ENCODE data around the gene SNX2. TPM values are rescaled to one million over a fixed set of nuclear protein-coding genes. Genes with fewer than 3 reads are reported as not detected.
"Not testable (repeated sequence)": the region's sequence is repeated elsewhere in the genome, so short reads cannot be mapped to it uniquely, and the experiment has no call there.

SNX2 gene
- total RNA-seq, 6 experiments from 2014 or later: 26.7 to 42.0 (median 34.2) TPM

GRCh38 chr5:122847687-122848081, 72.8 kb downstream of the SNX2 start:
- ATAC-seq (no peak), DNase-seq (no peak)
- Histone ChIP-seq H3K4me1 (peaks cover 0 to 11% (median 3%) of the 10 kb centered on the region in 4 donors), H3K36me3 (no peaks in the 10 kb centered on the region), H3K27ac (no peak overlapping the region), H3K9me3 (no peaks in the 10 kb centered on the region), H3K27me3 (no peaks in the 10 kb centered on the region), H3K4me3 (no peak overlapping the region)
- WGBS (ENCODE audit: insufficient coverage, low coverage, low lambda C conversion rate, missing lambda C conversion rate): 75% methylated on average over 2 of the region's 2 CpGs
- TF ChIP-seq CTCF (IDR thresholded peaks at IDR 0.05) (no peak), POLR2A (IDR thresholded peaks at IDR 0.05) (no peak)
- intact Hi-C loops (cut with DNase I): loop anchor here in 1 of 2 donors (10.0 kb wide), 1 partner anchor 73 kb away; the partner anchor contains the start of gene SNX2

DNA sequence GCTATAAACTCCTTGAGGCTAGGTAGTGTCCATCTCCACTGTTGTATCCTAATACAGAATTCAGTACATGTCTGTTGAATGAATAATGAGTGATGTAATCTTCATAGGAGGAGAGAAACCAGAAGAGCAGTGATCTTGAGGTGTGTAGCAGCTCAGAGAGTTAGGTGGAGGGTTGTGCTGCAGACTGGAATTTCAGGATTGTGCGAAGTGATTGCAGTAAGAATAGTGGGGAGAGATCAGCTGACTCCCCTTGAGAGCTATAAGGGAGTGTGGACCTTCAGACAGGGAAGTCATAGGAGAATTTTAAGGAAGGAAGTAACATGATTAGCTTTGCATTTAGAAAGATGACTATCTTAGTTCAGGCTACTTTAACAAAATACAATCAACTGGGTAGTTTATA, 74.9 kb downstream of the SNX2 start:
- Histone ChIP-seq H3K4me3 (no peak overlapping the region), H3K9me3 (no peaks in the 10 kb centered on the region), H3K27ac (no peak overlapping the region), H3K4me1 (peaks cover 0 to 6% (median 3%) of the 10 kb centered on the region in 4 donors), H3K27me3 (no peaks in the 10 kb centered on the region), H3K36me3 (no peaks in the 10 kb centered on the region)
- 57% methylated on average over 1 of the region's 1 CpG for WGBS (ENCODE audit: insufficient coverage, low coverage, low lambda C conversion rate, missing lambda C conversion rate)
- DNase-seq: no peak
- intact Hi-C loops (cut with DNase I): loop anchor here in 1 of 2 donors (10.0 kb wide), 1 partner anchor 75 kb away; the partner anchor contains the start of gene SNX2
- ATAC-seq: no peak
- no peak for TF ChIP-seq CTCF (IDR thresholded peaks at IDR 0.05)
- TF ChIP-seq POLR2A (IDR thresholded peaks at IDR 0.05): no peak

- intact Hi-C loops (cut with DNase I); ATAC-seq: not testable (repeated sequence)
Observed at GRCh38 chr5:122857538-122857937, 82.7 kb downstream of the SNX2 start.

DNA sequence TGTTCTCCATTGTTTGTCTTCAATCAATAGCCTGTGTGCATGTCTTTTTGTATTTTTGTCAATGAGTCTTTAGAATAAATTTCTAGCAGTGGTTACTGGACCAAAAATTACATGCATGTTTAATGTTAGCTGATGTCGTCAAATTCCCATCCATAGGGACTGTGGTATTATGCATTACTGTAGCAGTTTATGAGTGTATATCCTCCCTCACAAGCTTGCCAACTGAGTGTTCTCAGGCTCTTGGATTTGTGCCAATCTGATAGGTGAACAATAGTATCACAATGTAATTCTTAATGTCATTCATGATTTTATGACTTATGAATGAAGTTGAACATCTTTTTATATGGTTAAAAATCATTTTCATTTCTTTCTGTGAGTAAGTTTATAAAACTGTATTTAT, 83.6 kb downstream of the SNX2 start:
- no peaks in the 10 kb centered on the region for H3K9me3 ChIP-seq
- H3K36me3 ChIP-seq: no peaks in the 10 kb centered on the region
- ATAC-seq (no peak), DNase-seq (no peak)
- TF ChIP-seq CTCF (IDR thresholded peaks at IDR 0.05) (no peak), POLR2A (IDR thresholded peaks at IDR 0.05) (no peak)
- no peak overlapping the region for H3K4me3 ChIP-seq
- intact Hi-C loops (cut with DNase I): no loop called here
- H3K27me3 ChIP-seq: no peaks in the 10 kb centered on the region
- H3K4me1 ChIP-seq: peaks cover 0 to 2% (median 0%) of the 10 kb centered on the region in 4 donors
- no peak overlapping the region for H3K27ac ChIP-seq
- 60% methylated on average over 1 of the region's 1 CpG for WGBS (ENCODE audit: insufficient coverage, low coverage, low lambda C conversion rate, missing lambda C conversion rate)

More at GRCh38 chr5:122857538-122857937, 82.7 kb downstream of the SNX2 start:
- not testable (repeated sequence) for H3K27ac ChIP-seq, H3K36me3 ChIP-seq, H3K27me3 ChIP-seq, H3K9me3 ChIP-seq, H3K4me1 ChIP-seq, H3K4me3 ChIP-seq, DNase-seq
- 100% methylated on average over 8 of the region's 8 CpGs for WGBS (ENCODE audit: insufficient coverage, low coverage, low lambda C conversion rate, missing lambda C conversion rate)

- 64% methylated on average over 2 of the region's 2 CpGs for WGBS (ENCODE audit: insufficient coverage, low coverage, low lambda C conversion rate, missing lambda C conversion rate)
- no peak for DNase-seq
- intact Hi-C loops (cut with DNase I): no loop called here
- Histone ChIP-seq H3K27ac (no peak overlapping the region), H3K4me1 (peaks cover 0 to 2% (median 0%) of the 10 kb centered on the region in 4 donors), H3K27me3 (no peaks in the 10 kb centered on the region), H3K9me3 (no peaks in the 10 kb centered on the region), H3K4me3 (no peak overlapping the region), H3K36me3 (no peaks in the 10 kb centered on the region)
- TF ChIP-seq POLR2A (IDR thresholded peaks at IDR 0.05): no peak
- TF ChIP-seq CTCF (IDR thresholded peaks at IDR 0.05): no peak
- no peak for ATAC-seq
Observed at GRCh38 chr5:122863240-122863639, 88.4 kb downstream of the SNX2 start.
